ENCODE measurements around the gene MET. TPM values are rescaled to one million over a fixed set of nuclear protein-coding genes. Genes with fewer than 3 reads are reported as not detected.
A peak's percentile ranks its signal among the peaks of the same experiment; 100 is the strongest.

Gene MET
- total and polyA plus RNA-seq, 10 donors: 0.68 to 28.8 (median 19.1) TPM

GRCh38 chr7:116807011-116807560 is 135.1 kb downstream of the MET start:
- Histone ChIP-seq H3K9me3 (no peaks in the 10 kb centered on the region), H3K27ac (no peak overlapping the region), H3K27me3 (replicated peaks in 1 of 7) (no peaks in the 10 kb centered on the region), H3K4me1 (no peaks in the 10 kb centered on the region), H3K36me3 (no peaks in the 10 kb centered on the region), H3K4me3 (no peak overlapping the region)
- no peak for DNase-seq
- intact Hi-C loops (cut with DNase I; ENCODE audit: low total_unique reads): loop anchor here (5.0 kb wide), 1 partner anchor 635 kb away; no protein-coding TSS in a partner anchor
- TF ChIP-seq POLR2A (IDR thresholded peaks at IDR 0.05) (no peak), CTCF (IDR thresholded peaks at IDR 0.05 in 8 of 11, conservative IDR thresholded peaks at IDR 0.05 in 3 of 11) (no peak), POLR2AphosphoS5 (IDR thresholded peaks at IDR 0.05) (no peak)
- WGBS, 5 donors: 79 to 91% (median 86%) methylated on average over 3 of the region's 3 CpGs

- intact Hi-C loops (cut with DNase I; ENCODE audit: low total_unique reads): loop anchor here (2.0 to 10.0 kb wide), 3 partner anchors 217 to 637 kb away; no protein-coding TSS in a partner anchor
- TF ChIP-seq CTCF (IDR thresholded peaks at IDR 0.05 in 8 of 11, conservative IDR thresholded peaks at IDR 0.05 in 3 of 11) (peak in 9 of 11 experiments; percentile 37 to 67 (median 55)), POLR2A (IDR thresholded peaks at IDR 0.05) (no peak)
- H3K4me3 ChIP-seq: no peak overlapping the region
- H3K36me3 ChIP-seq: no peaks in the 10 kb centered on the region
- no peaks in the 10 kb centered on the region for H3K4me1 ChIP-seq
- no peak overlapping the region for H3K27ac ChIP-seq
- H3K9me3 ChIP-seq: no peaks in the 10 kb centered on the region
- WGBS, 5 donors: 82 to 100% (median 92%) methylated on average over 1 of the region's 1 CpG
- no peak for DNase-seq
- no peaks in the 10 kb centered on the region for H3K27me3 ChIP-seq (replicated peaks in 1 of 7)
Measured at GRCh38 chr7:116809636-116810266, 137.8 kb downstream of the MET start.

- Histone ChIP-seq H3K4me3 (no peak overlapping the region), H3K4me1 (no peaks in the 10 kb centered on the region), H3K27ac (no peak overlapping the region), H3K36me3 (no peaks in the 10 kb centered on the region), H3K27me3 (replicated peaks in 1 of 7) (no peaks in the 10 kb centered on the region), H3K9me3 (no peaks in the 10 kb centered on the region)
- TF ChIP-seq POLR2AphosphoS5 (IDR thresholded peaks at IDR 0.05) (no peak), CTCF (IDR thresholded peaks at IDR 0.05 in 8 of 11, conservative IDR thresholded peaks at IDR 0.05 in 3 of 11) (no peak), POLR2A (IDR thresholded peaks at IDR 0.05) (no peak)
- intact Hi-C loops (cut with DNase I; ENCODE audit: low total_unique reads): loop anchor here (10.0 kb wide), 1 partner anchor 556 kb away; no protein-coding TSS in a partner anchor
- 42 to 55% (median 43%) methylated on average over 6 of the region's 6 CpGs for WGBS, 5 donors
- no peak for DNase-seq
Measured at GRCh38 chr7:116810267-116811116, 138.5 kb downstream of the MET start.

GRCh38 chr7:116811768-116812167 is 139.8 kb downstream of the MET start:
- no peaks in the 10 kb centered on the region for H3K27me3 ChIP-seq (replicated peaks in 1 of 7)
- intact Hi-C loops (cut with DNase I; ENCODE audit: low total_unique reads): loop anchor here (10.0 kb wide), 1 partner anchor 557 kb away; no protein-coding TSS in a partner anchor
- no peak overlapping the region for H3K4me3 ChIP-seq
- no peaks in the 10 kb centered on the region for H3K4me1 ChIP-seq
- no peak overlapping the region for H3K27ac ChIP-seq
- H3K9me3 ChIP-seq: no peaks in the 10 kb centered on the region
- no peaks in the 10 kb centered on the region for H3K36me3 ChIP-seq
- TF ChIP-seq CTCF (IDR thresholded peaks at IDR 0.05 in 8 of 11, conservative IDR thresholded peaks at IDR 0.05 in 3 of 11) (no peak), POLR2AphosphoS5 (IDR thresholded peaks at IDR 0.05) (no peak), POLR2A (IDR thresholded peaks at IDR 0.05) (no peak)
- no peak for DNase-seq
- 83 to 91% (median 88%) methylated on average over 3 of the region's 3 CpGs for WGBS, 5 donors
